NCI-H69 (cell line): ENCODE data around the gene SUSD6.
"Not testable (repeated sequence)": the region's sequence is repeated elsewhere in the genome, so short reads cannot be mapped to it uniquely, and the experiment has no call there.

Experiments used
- DNase-seq: peaks from one replicate; lab custom pipeline; 2025; lab: John Stamatoyannopoulos, UW

SUSD6 gene

GRCh38 chr14:69620981-69621380 is 9.6 kb downstream of the SUSD6 start:
- DNase-seq: no peak

GRCh38 chr14:69624136-69624535 is 12.7 kb downstream of the SUSD6 start:
- DNase-seq: no peak

GRCh38 chr14:69625299-69626131 is 14.1 kb downstream of the SUSD6 start:
- DNase-seq: no peak

- no peak for DNase-seq
Measured at GRCh38 chr14:69626132-69626500, 14.7 kb downstream of the SUSD6 start.

- DNase-seq: no peak
Measured at GRCh38 chr14:69629225-69630127, 18.1 kb downstream of the SUSD6 start.

- DNase-seq: no peak
Measured at GRCh38 chr14:69630360-69630759, 19.0 kb downstream of the SUSD6 start.

GRCh38 chr14:69631509-69631908 is 20.1 kb downstream of the SUSD6 start:
- peak; percentile 33 for DNase-seq

- peak; percentile 62 for DNase-seq
Measured at GRCh38 chr14:69632164-69632563, 20.8 kb downstream of the SUSD6 start.

GRCh38 chr14:69632593-69633151 is 21.3 kb downstream of the SUSD6 start:
- DNase-seq: peak; percentile 76

GRCh38 chr14:69633238-69633637 is 21.8 kb downstream of the SUSD6 start:
- no peak for DNase-seq

GRCh38 chr14:69635981-69636639 is 24.7 kb downstream of the SUSD6 start:
- peak; percentile 81 for DNase-seq

GRCh38 chr14:69636718-69637480 is 25.5 kb downstream of the SUSD6 start:
- no peak for DNase-seq

- DNase-seq: peak; percentile 79
Measured at GRCh38 chr14:69637503-69638031, 26.2 kb downstream of the SUSD6 start.

- DNase-seq: no peak
Measured at GRCh38 chr14:69640931-69641330, 29.5 kb downstream of the SUSD6 start.

GRCh38 chr14:69642212-69642793 is 30.9 kb downstream of the SUSD6 start:
- not testable (repeated sequence) for DNase-seq

GRCh38 chr14:69643430-69644200 is 32.2 kb downstream of the SUSD6 start:
- DNase-seq: peak; percentile 98

GRCh38 chr14:69644814-69645213 is 33.4 kb downstream of the SUSD6 start:
- DNase-seq: no peak

GRCh38 chr14:69647213-69647612 is 35.8 kb downstream of the SUSD6 start:
- no peak for DNase-seq

GRCh38 chr14:69647642-69648041 is 36.2 kb downstream of the SUSD6 start:
- not testable (repeated sequence) for DNase-seq
